ENCODE results near the gene TRIM22.

DNA sequence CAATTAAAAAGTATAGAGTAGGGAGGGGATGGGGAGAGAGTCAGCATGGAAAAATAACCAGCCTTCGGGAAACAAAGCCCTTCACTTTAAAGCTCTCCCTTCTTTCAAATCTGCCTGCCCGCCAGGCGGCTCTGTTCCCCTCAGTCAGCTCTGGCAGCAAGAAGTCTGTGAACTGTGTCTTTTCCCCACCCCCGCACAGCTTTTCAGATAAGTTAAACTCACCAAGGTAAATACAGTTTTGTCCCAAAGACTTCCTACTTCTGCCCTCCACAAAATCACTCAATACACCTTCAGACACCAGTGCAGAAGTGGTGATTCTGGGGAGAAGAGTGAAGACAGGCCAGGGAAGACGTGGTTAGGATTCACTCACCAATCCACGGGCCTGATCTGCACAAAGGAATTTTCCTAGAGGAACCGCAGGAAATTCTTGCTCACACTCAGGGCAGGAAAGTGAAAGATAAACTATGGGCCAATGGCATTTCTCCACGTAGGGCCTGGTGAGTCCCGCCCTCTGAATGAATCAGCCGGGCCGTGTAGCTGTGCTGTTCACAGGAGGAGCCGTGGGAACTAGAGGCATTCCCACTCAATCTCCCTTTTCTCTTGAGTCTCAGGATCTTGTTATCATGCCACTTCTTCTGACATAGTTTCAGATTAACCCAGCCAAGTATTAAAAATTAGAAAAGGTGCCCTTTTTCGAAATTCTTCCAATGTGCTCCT lies 4.8 kb upstream of the TRIM22 start, which contains the start of gene TRIM5:
- TF ChIP-seq TAF1 (IDR thresholded peaks at IDR 0.05; ENCODE audit: borderline replicate concordance, insufficient read depth, low read length) (peak; percentile 52; the same call in 1 of the 2 replicates), SIN3A (IDR thresholded peaks at IDR 0.05; ENCODE audit: borderline replicate concordance, insufficient read depth, low read length) (no peak), POLR2AphosphoS5 (IDR thresholded peaks at IDR 0.05; ENCODE audit: low read depth, low read length) (peak; percentile 89), FOXP2 (optimal IDR thresholded peaks at IDR 0.05; ENCODE audit: borderline replicate concordance, extremely low read depth, extremely low read length, insufficient read depth) (no peak)
- TF ChIP-seq, protein P1, sequence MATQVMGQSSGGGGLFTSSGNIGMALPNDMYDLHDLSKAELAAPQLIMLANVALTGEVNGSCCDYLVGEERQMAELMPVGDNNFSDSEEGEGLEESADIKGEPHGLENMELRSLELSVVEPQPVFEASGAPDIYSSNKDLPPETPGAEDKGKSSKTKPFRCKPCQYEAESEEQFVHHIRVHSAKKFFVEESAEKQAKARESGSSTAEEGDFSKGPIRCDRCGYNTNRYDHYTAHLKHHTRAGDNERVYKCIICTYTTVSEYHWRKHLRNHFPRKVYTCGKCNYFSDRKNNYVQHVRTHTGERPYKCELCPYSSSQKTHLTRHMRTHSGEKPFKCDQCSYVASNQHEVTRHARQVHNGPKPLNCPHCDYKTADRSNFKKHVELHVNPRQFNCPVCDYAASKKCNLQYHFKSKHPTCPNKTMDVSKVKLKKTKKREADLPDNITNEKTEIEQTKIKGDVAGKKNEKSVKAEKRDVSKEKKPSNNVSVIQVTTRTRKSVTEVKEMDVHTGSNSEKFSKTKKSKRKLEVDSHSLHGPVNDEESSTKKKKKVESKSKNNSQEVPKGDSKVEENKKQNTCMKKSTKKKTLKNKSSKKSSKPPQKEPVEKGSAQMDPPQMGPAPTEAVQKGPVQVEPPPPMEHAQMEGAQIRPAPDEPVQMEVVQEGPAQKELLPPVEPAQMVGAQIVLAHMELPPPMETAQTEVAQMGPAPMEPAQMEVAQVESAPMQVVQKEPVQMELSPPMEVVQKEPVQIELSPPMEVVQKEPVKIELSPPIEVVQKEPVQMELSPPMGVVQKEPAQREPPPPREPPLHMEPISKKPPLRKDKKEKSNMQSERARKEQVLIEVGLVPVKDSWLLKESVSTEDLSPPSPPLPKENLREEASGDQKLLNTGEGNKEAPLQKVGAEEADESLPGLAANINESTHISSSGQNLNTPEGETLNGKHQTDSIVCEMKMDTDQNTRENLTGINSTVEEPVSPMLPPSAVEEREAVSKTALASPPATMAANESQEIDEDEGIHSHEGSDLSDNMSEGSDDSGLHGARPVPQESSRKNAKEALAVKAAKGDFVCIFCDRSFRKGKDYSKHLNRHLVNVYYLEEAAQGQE (IDR thresholded peaks at IDR 0.05; ENCODE audit: insufficient read depth in 1 of 2, low read depth in 2 of 2, low read length in 2 of 2): no peak
